ENCODE measurements around the gene CTXND1. TPM values are rescaled to one million over a fixed set of nuclear protein-coding genes. Genes with fewer than 3 reads are reported as not detected.

The CTXND1 gene
- total and polyA plus RNA-seq, 7 donors = 0.01 to 0.07 (median 0.04) TPM; not detected in 3

- no peaks in the 10 kb centered on the region for H3K9me3 ChIP-seq
- intact Hi-C loops (cut with DNase I) = no loop called here
- no peaks in the 10 kb centered on the region for H3K4me1 ChIP-seq
- no peak overlapping the region for H3K4me3 ChIP-seq
- DNase-seq = no peak
- TF ChIP-seq, protein P1, sequence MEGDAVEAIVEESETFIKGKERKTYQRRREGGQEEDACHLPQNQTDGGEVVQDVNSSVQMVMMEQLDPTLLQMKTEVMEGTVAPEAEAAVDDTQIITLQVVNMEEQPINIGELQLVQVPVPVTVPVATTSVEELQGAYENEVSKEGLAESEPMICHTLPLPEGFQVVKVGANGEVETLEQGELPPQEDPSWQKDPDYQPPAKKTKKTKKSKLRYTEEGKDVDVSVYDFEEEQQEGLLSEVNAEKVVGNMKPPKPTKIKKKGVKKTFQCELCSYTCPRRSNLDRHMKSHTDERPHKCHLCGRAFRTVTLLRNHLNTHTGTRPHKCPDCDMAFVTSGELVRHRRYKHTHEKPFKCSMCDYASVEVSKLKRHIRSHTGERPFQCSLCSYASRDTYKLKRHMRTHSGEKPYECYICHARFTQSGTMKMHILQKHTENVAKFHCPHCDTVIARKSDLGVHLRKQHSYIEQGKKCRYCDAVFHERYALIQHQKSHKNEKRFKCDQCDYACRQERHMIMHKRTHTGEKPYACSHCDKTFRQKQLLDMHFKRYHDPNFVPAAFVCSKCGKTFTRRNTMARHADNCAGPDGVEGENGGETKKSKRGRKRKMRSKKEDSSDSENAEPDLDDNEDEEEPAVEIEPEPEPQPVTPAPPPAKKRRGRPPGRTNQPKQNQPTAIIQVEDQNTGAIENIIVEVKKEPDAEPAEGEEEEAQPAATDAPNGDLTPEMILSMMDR (IDR thresholded peaks at IDR 0.05) = no peak
- ATAC-seq = no peak
- H3K27ac ChIP-seq = no peak overlapping the region
- WGBS, 3 donors = 85 to 89% (median 89%) methylated on average over 26 of the region's 26 CpGs
- no peaks in the 10 kb centered on the region for H3K27me3 ChIP-seq (ENCODE audit: insufficient read depth in 3 of 3, low read length in 2 of 3)
- no peaks in the 10 kb centered on the region for H3K36me3 ChIP-seq (ENCODE audit: insufficient read depth in 1 of 2, low read depth in 1 of 2)
Measured at GRCh38 chr15:80201256-80202015, 50.6 kb downstream of the CTXND1 start.

DNA sequence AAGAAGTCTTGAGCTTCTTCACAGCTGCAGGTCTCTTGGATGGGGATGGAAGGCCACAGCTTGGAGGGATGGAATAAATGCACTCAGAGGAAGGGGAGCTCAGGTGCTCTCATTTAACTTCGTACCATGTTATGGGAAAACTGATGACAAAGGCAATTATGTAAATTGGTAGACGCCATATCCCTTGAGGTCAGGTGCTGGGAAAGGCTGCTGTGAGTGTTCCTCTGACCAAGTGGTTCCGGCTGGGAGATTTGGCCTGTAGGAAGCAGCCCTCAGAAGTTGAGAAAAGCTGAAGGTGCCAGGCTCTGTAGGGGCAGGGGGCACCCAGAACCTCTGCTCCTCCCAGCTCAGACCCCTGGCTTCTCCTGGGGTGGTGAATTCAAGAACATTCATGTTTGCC, 52.1 kb downstream of the CTXND1 start:
- no peak for DNase-seq
- intact Hi-C loops (cut with DNase I) = no loop called here
- Histone ChIP-seq H3K4me3 (no peak overlapping the region), H3K27me3 (ENCODE audit: insufficient read depth in 3 of 3, low read length in 2 of 3) (no peaks in the 10 kb centered on the region), H3K9me3 (no peaks in the 10 kb centered on the region), H3K36me3 (ENCODE audit: insufficient read depth in 1 of 2, low read depth in 1 of 2) (no peaks in the 10 kb centered on the region), H3K27ac (no peak overlapping the region), H3K4me1 (no peaks in the 10 kb centered on the region)
- TF ChIP-seq, protein P1 (IDR thresholded peaks at IDR 0.05) = no peak
- 63 to 90% (median 83%) methylated on average over 3 of the region's 3 CpGs for WGBS, 3 donors
- no peak for ATAC-seq

- Histone ChIP-seq H3K36me3 (ENCODE audit: insufficient read depth in 1 of 2, low read depth in 1 of 2) (no peaks in the 10 kb centered on the region), H3K9me3 (no peaks in the 10 kb centered on the region), H3K27me3 (ENCODE audit: insufficient read depth in 3 of 3, low read length in 2 of 3) (no peaks in the 10 kb centered on the region), H3K4me3 (no peak overlapping the region), H3K27ac (no peak overlapping the region), H3K4me1 (no peaks in the 10 kb centered on the region)
- WGBS, 3 donors = 46 to 69% (median 61%) methylated on average over 2 of the region's 2 CpGs
- ATAC-seq (no peak), DNase-seq (no peak)
- TF ChIP-seq, protein P1 (IDR thresholded peaks at IDR 0.05) = no peak
- intact Hi-C loops (cut with DNase I) = no loop called here
Measured at GRCh38 chr15:80199366-80199765, 52.6 kb downstream of the CTXND1 start.

DNA sequence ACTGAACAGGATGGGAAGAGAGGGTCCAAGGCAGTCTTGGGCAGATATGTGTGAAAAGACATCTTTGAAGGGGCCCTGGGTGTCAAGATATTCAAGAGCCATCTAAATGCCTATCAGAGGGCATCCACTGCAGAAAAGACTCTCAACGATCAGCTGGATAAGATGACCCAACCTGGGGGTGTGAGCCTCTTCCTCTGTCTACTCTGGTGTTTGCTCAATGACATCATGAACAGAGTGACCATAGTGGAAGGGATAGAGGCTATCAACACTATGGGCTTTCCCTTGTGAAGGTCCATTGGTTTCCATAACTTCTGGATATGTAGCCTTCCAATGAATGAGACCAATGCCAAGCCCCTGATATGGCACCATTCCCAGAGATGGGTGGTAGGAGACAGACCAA, 57.1 kb downstream of the CTXND1 start:
- 86 to 89% (median 88%) methylated on average over 1 of the region's 1 CpG for WGBS, 3 donors
- DNase-seq (no peak), ATAC-seq (no peak)
- no peaks in the 10 kb centered on the region for H3K36me3 ChIP-seq (ENCODE audit: insufficient read depth in 1 of 2, low read depth in 1 of 2)
- H3K9me3 ChIP-seq = no peaks in the 10 kb centered on the region
- no peak overlapping the region for H3K27ac ChIP-seq
- intact Hi-C loops (cut with DNase I) = no loop called here
- H3K4me1 ChIP-seq = no peaks in the 10 kb centered on the region
- H3K27me3 ChIP-seq (ENCODE audit: insufficient read depth in 3 of 3, low read length in 2 of 3) = no peaks in the 10 kb centered on the region
- no peak overlapping the region for H3K4me3 ChIP-seq
- TF ChIP-seq, protein P1 (IDR thresholded peaks at IDR 0.05) = no peak

GRCh38 chr15:80194186-80194585, 57.8 kb downstream of the CTXND1 start:
- H3K27me3 ChIP-seq (ENCODE audit: insufficient read depth in 3 of 3, low read length in 2 of 3) = no peaks in the 10 kb centered on the region
- WGBS, 3 donors = 79 to 100% (median 98%) methylated on average over 1 of the region's 1 CpG
- no peaks in the 10 kb centered on the region for H3K36me3 ChIP-seq (ENCODE audit: insufficient read depth in 1 of 2, low read depth in 1 of 2)
- H3K27ac ChIP-seq = no peak overlapping the region
- TF ChIP-seq, protein P1 (IDR thresholded peaks at IDR 0.05) = no peak
- no peaks in the 10 kb centered on the region for H3K9me3 ChIP-seq
- H3K4me1 ChIP-seq = no peaks in the 10 kb centered on the region
- intact Hi-C loops (cut with DNase I) = no loop called here
- DNase-seq = no peak
- no peak for ATAC-seq
- H3K4me3 ChIP-seq = no peak overlapping the region

Measured in psoas muscle (tissue), 8 donors.